GM12878 (cell line): ENCODE results near the gene CALHM3.

Experiments
- FOS ChIP-seq: IDR thresholded peaks from 3 replicates; pipeline ENCODE4 v1.6.1; 2011; ENCODE audit warnings: borderline replicate concordance; ENCODE audit not compliant: insufficient read length; ENCODE audit errors: extremely low read depth
- USF2 ChIP-seq: IDR thresholded peaks from 2 replicates; pipeline ENCODE4 v1.6.1; 2011; ENCODE audit warnings: low read depth, low read length, improper control_type of control experiment, borderline replicate concordance

- TF ChIP-seq FOS (no peak), USF2 (no peak)
Observed at GRCh38 chr10:103525901-103526300, 46.9 kb upstream of the CALHM3 start.
